Endometrial microvascular endothelial cells (primary cell): ENCODE results near the gene PACS1. TPM values are rescaled to one million over a fixed set of nuclear protein-coding genes. Genes with fewer than 3 reads are reported as not detected.

ENCODE experiments used
- in situ Hi-C: cut with HindIII; loops from 2 replicates; pipeline ENCODE4 v1.10.0; 2017; ENCODE audit warnings: low sequenced_read_pairs, low pct_unique_long_range_greater_than_20kb; ENCODE audit errors: inconsistent ontology term
- total RNA-seq: library from RNA; depleted of rRNA; stranded (reverse); fragments of >200 nt; gene quantifications from one replicate; pipeline ENCODE4 v1.2.3, GENCODE V29; 2015; ENCODE audit errors: inconsistent ontology term

PACS1 gene
- total RNA-seq, 1 donor from 2014 or later: 17.7 TPM

GRCh38 chr11:66192181-66192863 lies 122.2 kb downstream of the PACS1 start:
- in situ Hi-C loops: no loop called here

GRCh38 chr11:66194391-66194790 lies 124.3 kb downstream of the PACS1 start:
- in situ Hi-C loops: no loop called here

DNA sequence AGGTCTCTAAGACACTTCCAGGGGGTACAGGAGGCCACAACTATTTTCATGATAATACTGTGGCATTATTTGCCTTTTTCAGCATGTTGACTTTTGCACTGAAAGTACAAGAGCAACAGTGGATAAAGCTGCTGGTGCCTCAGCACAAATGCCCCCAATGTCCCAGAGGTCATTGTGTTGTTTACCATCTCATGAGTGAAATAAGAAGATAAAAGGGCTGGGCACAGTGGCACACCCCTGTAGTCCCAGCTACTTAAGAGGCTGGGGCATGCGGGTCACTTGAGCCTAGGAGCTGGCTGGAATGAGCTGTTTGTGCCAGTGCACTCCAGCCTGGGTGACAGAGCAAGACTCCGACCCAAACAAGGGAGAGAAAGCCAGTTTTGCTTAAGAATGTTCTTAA lies 125.8 kb downstream of the PACS1 start:
- in situ Hi-C loops: no loop called here

GRCh38 chr11:66203847-66204246 lies 133.8 kb downstream of the PACS1 start:
- in situ Hi-C loops: no loop called here

DNA sequence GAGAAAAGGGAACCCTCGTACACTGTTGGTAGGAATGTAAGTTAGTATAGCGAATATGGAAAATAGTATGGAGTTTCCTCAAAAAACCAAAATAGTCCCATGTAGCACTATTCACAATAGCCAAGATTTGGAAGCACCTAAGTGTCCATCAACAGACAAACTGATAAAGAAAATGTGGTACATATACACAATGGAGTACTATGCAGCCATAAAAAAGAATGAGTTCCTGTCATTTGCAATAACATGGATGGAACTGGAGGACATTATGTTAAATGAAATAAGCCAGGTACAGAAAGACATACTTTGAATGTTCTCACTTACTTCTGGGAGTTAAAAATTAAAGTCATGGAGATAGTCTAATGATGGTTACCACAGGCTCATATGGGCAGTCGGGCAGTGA lies 134.3 kb downstream of the PACS1 start:
- in situ Hi-C loops: no loop called here

DNA sequence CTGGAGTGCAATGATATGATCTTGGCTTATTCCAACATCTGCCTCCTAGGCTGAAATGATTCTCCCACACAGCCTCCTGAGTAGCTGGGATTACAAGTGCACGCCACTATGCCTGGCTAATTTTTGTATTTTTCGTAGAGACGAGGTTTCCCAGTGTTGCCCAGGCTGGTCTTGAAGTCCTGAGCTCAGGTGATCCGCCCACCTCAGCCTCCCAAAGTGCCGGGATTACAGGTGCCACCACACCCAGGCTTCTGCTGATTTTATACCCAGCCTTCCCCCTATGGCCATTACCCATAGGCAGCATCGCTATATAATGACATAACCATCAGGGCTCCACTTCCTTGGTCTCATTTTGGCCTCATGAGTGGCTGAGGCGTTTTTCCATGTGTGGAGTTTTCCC lies 137.7 kb downstream of the PACS1 start:
- in situ Hi-C loops: no loop called here

GRCh38 chr11:66211100-66211499 lies 141.0 kb downstream of the PACS1 start:
- in situ Hi-C loops: no loop called here

DNA sequence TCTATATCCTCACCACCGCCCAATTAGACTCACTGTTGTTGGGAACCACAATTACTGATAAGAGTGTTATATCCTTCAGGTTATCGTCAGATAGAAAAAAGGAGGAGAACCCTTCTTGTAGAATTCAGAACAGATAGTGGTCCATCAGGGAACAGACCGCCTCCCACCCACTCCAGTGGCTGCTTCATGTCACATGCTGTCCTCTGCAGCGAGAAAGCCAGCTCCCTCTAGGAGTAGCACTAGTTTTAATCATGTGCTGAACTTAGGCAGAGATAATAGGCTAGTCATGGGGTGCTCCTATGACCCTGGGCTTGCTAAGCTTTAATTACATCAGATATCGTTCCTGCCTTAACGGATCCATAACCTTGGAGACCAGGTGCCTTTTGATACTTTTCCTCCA lies 146.8 kb downstream of the PACS1 start:
- in situ Hi-C loops: no loop called here

DNA sequence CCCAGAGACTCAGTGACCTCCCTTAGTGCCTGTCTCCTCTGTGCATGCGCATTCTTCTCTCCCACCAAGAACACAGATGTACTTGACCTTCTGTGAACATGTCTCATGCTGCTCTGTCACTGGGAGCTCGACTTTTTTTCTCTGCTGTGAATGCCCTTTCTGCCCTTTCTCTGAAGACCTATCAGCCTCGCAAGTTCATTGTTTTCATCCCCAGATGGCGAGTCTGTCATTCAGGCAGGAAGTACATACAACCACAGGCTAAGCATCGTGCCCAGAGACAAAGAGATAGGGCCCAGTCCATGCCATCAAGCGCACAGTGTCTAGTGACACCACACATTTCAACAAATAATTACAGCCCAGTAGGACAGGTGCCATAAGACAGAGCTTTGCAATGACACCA lies 148.0 kb downstream of the PACS1 start:
- in situ Hi-C loops: no loop called here

DNA sequence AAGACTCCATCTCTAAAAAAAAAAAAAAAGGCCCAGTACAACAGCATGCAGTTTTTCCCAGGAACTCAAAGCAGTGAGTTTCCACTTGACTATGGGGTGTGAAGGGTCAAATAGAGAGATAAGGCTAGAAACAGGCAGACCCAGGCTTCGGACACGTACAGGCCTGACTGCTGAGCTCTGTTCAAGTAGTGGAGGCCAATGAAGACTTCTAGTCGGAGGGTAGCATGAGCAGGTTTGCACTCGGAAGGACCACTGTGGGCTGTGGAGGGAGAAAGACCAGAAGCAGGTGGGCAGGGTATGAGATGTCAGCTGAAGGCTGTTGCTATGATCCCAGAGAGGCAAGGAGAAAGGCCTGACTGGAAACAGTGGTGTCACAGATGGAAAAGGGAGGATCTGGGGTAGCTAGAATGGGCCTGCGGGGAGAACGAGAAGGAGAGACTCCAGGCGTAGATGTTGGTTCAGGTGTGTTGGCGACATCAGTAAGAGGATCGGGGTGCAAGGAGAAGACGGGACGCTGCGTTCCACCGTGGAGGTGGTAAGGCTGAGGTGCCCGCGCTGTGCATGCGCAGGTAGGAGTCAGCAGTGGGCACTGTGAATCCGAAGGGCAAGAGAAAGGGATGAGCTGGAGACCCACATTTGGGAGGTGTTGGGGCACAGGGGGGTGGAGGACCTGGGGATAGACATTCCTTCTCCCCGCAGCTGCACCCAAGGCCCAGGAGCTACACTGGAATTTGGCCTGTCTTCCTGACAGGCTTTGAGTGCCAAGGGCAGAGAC lies 149.0 kb downstream of the PACS1 start:
- in situ Hi-C loops: no loop called here

GRCh38 chr11:66219846-66220565 lies 149.9 kb downstream of the PACS1 start:
- in situ Hi-C loops: no loop called here

DNA sequence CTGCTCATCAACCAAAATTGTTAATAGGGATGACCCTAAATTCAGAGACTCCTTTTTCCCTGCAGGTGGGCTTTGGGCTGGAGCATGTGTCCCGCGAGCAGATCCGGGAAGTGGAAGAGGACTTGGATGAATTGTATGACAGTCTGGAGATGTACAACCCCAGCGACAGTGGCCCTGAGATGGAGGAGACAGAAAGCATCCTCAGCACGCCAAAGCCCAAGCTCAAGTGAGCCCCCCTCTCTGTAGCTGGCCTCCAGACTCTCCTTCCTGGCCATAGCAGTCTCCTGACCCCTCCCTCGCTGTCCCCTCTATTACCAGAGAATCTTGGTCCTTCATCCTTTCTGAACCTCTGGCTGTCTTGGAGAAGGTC lies 150.5 kb downstream of the PACS1 start:
- in situ Hi-C loops: no loop called here

DNA sequence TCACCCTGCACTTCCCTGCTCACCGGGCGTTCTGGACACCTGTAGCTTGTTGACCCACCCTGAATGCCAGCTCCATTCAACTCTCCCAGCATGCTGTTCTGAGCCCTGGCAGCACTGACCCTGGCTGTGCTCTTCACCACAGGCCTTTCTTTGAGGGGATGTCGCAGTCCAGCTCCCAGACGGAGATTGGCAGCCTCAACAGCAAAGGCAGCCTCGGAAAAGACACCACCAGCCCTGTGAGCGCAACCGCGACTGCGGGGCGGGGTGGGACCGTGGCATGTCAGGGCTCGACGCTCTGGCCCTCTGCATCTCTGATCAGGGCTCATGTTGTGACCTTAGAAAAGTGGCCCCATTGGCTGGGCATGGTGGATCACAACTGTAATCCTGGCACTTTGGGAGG lies 150.9 kb downstream of the PACS1 start:
- in situ Hi-C loops: no loop called here

GRCh38 chr11:66221726-66222236 lies 151.7 kb downstream of the PACS1 start:
- in situ Hi-C loops: no loop called here

GRCh38 chr11:66222358-66223149 lies 152.5 kb downstream of the PACS1 start:
- in situ Hi-C loops: no loop called here

- in situ Hi-C loops: no loop called here
Observed at GRCh38 chr11:66224226-66224855, 154.3 kb downstream of the PACS1 start.

GRCh38 chr11:66225066-66225465 lies 155.0 kb downstream of the PACS1 start:
- in situ Hi-C loops: no loop called here

DNA sequence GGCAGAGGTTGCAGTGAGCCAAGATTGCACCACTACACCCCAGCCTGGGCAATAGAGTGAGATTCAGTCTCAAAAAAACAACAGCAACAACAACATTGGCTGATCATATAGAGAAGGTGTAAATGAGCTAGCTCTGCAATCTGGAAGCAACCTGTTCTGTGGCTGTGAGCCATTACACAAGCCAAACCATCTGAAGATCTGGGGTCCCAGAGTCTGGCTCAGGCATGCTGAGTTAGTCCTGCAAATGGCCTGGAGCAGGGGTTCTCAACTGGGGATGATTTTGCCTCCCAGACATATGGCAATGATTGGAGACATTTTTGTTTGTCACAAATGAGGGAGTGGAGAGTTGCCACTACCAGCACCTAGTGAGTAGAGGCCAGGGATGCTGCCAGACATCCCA lies 156.0 kb downstream of the PACS1 start:
- in situ Hi-C loops: no loop called here

DNA sequence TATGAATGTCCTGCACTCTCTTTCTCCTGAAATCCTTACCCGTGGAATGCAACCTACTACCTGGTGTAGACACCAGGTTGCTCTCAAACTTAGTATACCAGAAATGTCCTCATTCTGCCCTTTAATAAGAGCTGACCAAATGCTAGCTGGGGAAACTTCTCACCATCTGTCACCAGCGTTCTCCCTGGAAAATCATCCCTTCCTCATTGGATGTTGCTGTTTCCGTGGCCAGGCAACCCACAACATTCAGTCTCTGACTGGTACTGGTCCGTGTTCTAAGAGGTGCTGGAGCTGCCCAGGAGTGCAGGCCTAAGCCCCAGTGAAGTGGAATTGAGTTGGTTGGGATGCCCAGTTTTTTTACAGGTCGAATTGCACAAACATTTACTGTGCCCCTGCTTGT lies 157.6 kb downstream of the PACS1 start:
- in situ Hi-C loops: no loop called here
